ENCODE measurements around the gene PADI2.

PADI2 gene

DNA sequence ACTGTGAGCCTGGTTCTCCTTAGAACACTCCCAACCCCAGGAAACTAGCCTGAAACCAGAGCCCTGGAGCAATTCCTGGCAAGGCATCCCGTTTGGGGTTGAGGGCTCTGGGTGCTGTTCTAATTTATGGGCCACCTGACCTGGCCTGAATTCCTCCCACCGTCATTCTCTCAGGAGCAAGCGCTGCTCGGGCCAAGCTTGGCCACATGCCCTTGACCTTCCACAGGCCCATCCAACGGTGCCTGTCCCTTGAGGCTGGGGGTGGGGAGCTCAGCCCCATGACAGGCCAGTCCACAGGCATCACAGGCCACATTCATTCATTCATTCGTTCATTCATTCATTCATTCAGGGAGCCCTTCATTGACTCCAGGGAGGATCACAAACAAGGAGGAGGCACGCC is 5.3 kb downstream of the PADI2 start:
- Histone ChIP-seq H3K9me3 (ENCODE audit: control insufficient read depth, insufficient read depth, low read length) (no peaks in the 10 kb centered on the region), H3K4me1 (ENCODE audit: insufficient read depth, low read length) (no peaks in the 10 kb centered on the region; the same call in 1 of the 2 replicates)

GRCh38 chr1:17112496-17113236 is 6.6 kb downstream of the PADI2 start:
- Histone ChIP-seq H3K4me1 (ENCODE audit: insufficient read depth, low read length) (no peaks in the 10 kb centered on the region), H3K36me3 (ENCODE audit: insufficient read depth, low read length) (no peaks in the 10 kb centered on the region)

More for the DNA sequence above, 5.3 kb downstream of the PADI2 start:
- no peak overlapping the region for H3K9ac ChIP-seq (ENCODE audit: low read depth, low read length)
- H3K36me3 ChIP-seq (ENCODE audit: insufficient read depth, low read length) = no peaks in the 10 kb centered on the region

DNA sequence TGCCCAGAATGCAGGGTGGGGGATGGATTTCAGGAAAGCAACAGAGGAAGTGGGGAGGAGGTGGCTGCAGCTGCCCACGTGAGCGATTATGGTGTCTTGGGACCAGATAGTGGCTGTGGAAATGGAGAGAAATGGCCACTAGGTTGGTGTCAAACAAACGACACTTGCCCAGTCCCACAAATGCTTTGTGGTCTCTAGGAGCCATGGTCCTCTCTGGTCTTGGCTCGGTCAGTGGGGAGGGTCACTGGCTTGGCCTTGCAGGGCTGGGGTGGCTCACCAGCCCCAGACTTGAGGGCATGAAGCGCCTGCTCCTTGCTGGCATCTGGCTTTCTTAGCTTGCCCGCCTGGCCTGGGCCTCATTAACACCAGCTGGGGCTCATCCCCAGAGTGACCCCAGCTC is 7.2 kb downstream of the PADI2 start:
- Histone ChIP-seq H3K4me1 (ENCODE audit: insufficient read depth, low read length) (no peaks in the 10 kb centered on the region), H3K36me3 (ENCODE audit: insufficient read depth, low read length) (no peaks in the 10 kb centered on the region), H3K9ac (ENCODE audit: low read depth, low read length) (no peak overlapping the region), H3K9me3 (ENCODE audit: control insufficient read depth, insufficient read depth, low read length) (no peaks in the 10 kb centered on the region)

More at GRCh38 chr1:17112496-17113236, 6.6 kb downstream of the PADI2 start:
- H3K9ac ChIP-seq (ENCODE audit: low read depth, low read length) = no peak overlapping the region
- H3K9me3 ChIP-seq (ENCODE audit: control insufficient read depth, insufficient read depth, low read length) = no peaks in the 10 kb centered on the region

DNA sequence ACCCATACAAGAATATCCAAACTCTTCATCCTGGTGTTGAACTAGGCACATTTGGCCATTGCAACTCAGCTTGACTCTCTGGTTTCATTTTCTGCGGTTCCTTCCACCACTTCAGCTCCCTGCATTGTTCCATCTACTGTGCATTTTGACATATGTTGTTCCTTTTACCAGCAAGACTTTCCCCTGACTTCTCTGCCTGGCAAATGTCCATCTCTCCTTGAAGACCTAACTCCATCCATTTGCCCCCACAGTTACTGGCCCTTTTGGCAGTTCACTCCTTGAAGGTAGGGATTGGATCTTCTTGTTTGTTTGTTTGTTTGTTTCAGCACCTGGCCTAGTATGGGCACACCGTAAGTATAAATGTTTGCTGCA is 8.7 kb downstream of the PADI2 start:
- Histone ChIP-seq H3K9me3 (ENCODE audit: control insufficient read depth, insufficient read depth, low read length) (no peaks in the 10 kb centered on the region), H3K9ac (ENCODE audit: low read depth, low read length) (no peak overlapping the region), H3K4me1 (ENCODE audit: insufficient read depth, low read length) (peaks cover 5% of the 10 kb centered on the region; the same call in 1 of the 2 replicates), H3K36me3 (ENCODE audit: insufficient read depth, low read length) (no peaks in the 10 kb centered on the region)

DNA sequence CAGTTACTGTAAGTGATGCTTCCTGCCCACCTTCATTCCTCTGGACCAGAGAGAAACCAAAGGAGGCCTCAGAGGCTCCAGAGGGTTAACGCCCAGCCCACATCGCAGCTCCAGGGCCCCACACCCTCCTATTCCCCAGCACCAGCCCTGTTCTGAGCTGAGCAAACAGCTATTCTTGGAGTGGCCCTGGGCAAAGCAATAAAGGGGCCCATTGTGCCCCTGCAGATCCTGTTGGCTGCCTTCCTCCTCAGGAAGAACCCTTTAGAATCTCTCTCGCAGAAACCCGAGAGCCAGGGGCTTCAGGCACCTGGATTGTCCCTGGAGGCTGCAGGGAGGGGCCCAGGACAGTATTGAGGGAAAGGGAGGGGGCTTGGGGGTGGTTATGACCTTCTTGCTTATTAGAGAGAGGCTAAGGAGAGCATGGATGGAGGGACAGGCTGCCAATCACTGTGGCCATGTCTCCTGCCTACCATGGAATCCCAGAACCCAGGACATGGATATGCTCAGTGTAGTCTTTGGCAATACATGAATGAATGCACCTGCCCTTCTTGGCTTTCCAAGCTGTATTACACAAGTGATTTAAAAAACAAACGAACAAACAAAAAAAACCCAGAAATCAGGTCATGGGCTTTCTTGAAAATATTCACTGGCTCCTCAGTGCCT is 9.2 kb downstream of the PADI2 start:
- H3K36me3 ChIP-seq (ENCODE audit: insufficient read depth, low read length) = no peaks in the 10 kb centered on the region

GRCh38 chr1:17108786-17109185 is 10.5 kb downstream of the PADI2 start:
- Histone ChIP-seq H3K36me3 (ENCODE audit: insufficient read depth, low read length) (no peaks in the 10 kb centered on the region), H3K9me3 (ENCODE audit: control insufficient read depth, insufficient read depth, low read length) (no peaks in the 10 kb centered on the region), H3K4me1 (ENCODE audit: insufficient read depth, low read length) (peaks cover 5% of the 10 kb centered on the region; the same call in 1 of the 2 replicates), H3K9ac (ENCODE audit: low read depth, low read length) (no peak overlapping the region)

More for the DNA sequence above, 9.2 kb downstream of the PADI2 start:
- peaks cover 5% of the 10 kb centered on the region; the same call in 1 of the 2 replicates for H3K4me1 ChIP-seq (ENCODE audit: insufficient read depth, low read length)
- H3K9ac ChIP-seq (ENCODE audit: low read depth, low read length) = no peak overlapping the region
- no peaks in the 10 kb centered on the region for H3K9me3 ChIP-seq (ENCODE audit: control insufficient read depth, insufficient read depth, low read length)

GRCh38 chr1:17108360-17108759 is 10.9 kb downstream of the PADI2 start:
- Histone ChIP-seq H3K4me1 (ENCODE audit: insufficient read depth, low read length) (peaks cover 5% of the 10 kb centered on the region; the same call in 1 of the 2 replicates), H3K36me3 (ENCODE audit: insufficient read depth, low read length) (no peaks in the 10 kb centered on the region), H3K9ac (ENCODE audit: low read depth, low read length) (no peak overlapping the region), H3K9me3 (ENCODE audit: control insufficient read depth, insufficient read depth, low read length) (no peaks in the 10 kb centered on the region)

GRCh38 chr1:17104782-17105181 is 14.5 kb downstream of the PADI2 start:
- H3K4me1 ChIP-seq (ENCODE audit: insufficient read depth, low read length) = peaks cover 5% of the 10 kb centered on the region; the same call in 1 of the 2 replicates
- no peak overlapping the region for H3K9ac ChIP-seq (ENCODE audit: low read depth, low read length)
- no peaks in the 10 kb centered on the region for H3K9me3 ChIP-seq (ENCODE audit: control insufficient read depth, insufficient read depth, low read length)
- H3K36me3 ChIP-seq (ENCODE audit: insufficient read depth, low read length) = no peaks in the 10 kb centered on the region

GRCh38 chr1:17102232-17102631 is 17.0 kb downstream of the PADI2 start:
- Histone ChIP-seq H3K36me3 (ENCODE audit: insufficient read depth, low read length) (no peaks in the 10 kb centered on the region), H3K9ac (ENCODE audit: low read depth, low read length) (no peak overlapping the region), H3K9me3 (ENCODE audit: control insufficient read depth, insufficient read depth, low read length) (no peaks in the 10 kb centered on the region), H3K4me1 (ENCODE audit: insufficient read depth, low read length) (peaks cover 20% of the 10 kb centered on the region; the same call in 1 of the 2 replicates)

DNA sequence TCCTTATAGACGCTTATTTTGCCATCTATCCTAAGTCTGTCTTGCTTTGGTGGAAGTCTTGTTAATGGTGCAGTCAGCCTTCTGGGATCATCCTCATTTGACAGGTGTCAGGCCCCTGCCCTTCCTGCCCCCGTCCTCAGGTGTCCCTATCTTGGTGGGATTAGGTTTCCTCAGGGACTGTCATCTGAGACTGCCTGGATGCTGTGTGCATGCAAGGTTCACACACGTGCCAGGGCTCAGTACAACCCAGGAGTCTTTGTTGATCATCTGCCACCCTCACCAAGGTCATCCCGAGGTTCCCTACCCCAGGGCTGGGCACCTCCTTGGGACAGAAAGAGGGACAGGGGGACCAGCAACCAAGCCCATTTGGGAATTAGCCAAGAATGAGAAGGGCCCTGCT is 18.0 kb downstream of the PADI2 start:
- H3K9me3 ChIP-seq (ENCODE audit: control insufficient read depth, insufficient read depth, low read length) = no peaks in the 10 kb centered on the region
- H3K36me3 ChIP-seq (ENCODE audit: insufficient read depth, low read length) = no peaks in the 10 kb centered on the region
- H3K4me1 ChIP-seq (ENCODE audit: insufficient read depth, low read length) = peaks cover 20% of the 10 kb centered on the region; the same call in 1 of the 2 replicates
- no peak overlapping the region for H3K9ac ChIP-seq (ENCODE audit: low read depth, low read length)

GRCh38 chr1:17099616-17100340 is 19.5 kb downstream of the PADI2 start:
- Histone ChIP-seq H3K36me3 (ENCODE audit: insufficient read depth, low read length) (no peaks in the 10 kb centered on the region), H3K4me1 (ENCODE audit: insufficient read depth, low read length) (peaks cover 15% of the 10 kb centered on the region; the same call in 1 of the 2 replicates), H3K9me3 (ENCODE audit: control insufficient read depth, insufficient read depth, low read length) (no peaks in the 10 kb centered on the region), H3K9ac (ENCODE audit: low read depth, low read length) (no peak overlapping the region)

GRCh38 chr1:17098446-17099317 is 20.6 kb downstream of the PADI2 start:
- Histone ChIP-seq H3K9ac (ENCODE audit: low read depth, low read length) (no peak overlapping the region), H3K9me3 (ENCODE audit: control insufficient read depth, insufficient read depth, low read length) (no peaks in the 10 kb centered on the region), H3K36me3 (ENCODE audit: insufficient read depth, low read length) (no peaks in the 10 kb centered on the region), H3K4me1 (ENCODE audit: insufficient read depth, low read length) (peaks cover 15% of the 10 kb centered on the region; the same call in 1 of the 2 replicates)

DNA sequence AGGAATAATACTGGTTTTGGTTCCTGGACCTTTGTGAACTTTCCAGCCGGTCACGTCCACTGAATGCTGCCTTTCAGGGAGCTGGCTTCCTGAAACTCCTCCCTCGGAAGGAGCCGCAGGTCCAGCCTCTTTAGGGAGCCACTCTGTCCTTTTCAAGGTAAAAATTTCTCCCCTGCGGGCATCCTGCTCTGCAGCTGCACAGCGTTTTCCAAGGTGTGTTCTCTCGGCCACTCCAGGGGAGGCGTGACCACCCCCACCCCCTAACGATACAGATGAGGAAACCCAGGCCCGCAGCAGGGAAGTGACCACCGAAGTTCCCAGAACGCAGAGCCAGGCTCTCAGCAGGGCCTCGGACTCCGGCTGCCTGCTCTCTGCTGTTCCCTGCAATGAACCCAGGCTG is 21.5 kb downstream of the PADI2 start:
- peaks cover 15% of the 10 kb centered on the region; the same call in 1 of the 2 replicates for H3K4me1 ChIP-seq (ENCODE audit: insufficient read depth, low read length)
- no peaks in the 10 kb centered on the region for H3K36me3 ChIP-seq (ENCODE audit: insufficient read depth, low read length)
- no peak overlapping the region for H3K9ac ChIP-seq (ENCODE audit: low read depth, low read length)
- H3K9me3 ChIP-seq (ENCODE audit: control insufficient read depth, insufficient read depth, low read length) = no peaks in the 10 kb centered on the region

DNA sequence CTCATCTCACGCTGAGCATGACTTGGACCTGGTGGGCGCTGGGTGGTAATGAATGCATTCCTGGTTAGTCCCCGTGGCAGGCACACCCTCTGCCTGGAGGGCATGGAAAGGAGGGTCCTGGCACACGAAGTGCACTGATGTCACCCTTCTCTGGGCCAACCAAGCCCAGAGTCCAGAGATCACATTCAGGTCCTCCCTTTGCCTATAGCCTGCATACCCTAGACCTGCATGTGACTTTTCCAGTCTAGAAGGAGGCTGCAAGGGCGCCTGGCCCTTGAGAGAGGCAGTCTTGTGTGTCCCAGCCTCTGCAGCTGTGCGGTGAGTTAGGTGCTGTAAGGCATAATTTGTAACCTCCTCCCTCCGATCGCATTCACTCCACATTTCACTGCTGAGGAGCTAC is 22.1 kb downstream of the PADI2 start:
- H3K9ac ChIP-seq (ENCODE audit: low read depth, low read length) = no peak overlapping the region
- H3K36me3 ChIP-seq (ENCODE audit: insufficient read depth, low read length) = no peaks in the 10 kb centered on the region
- H3K9me3 ChIP-seq (ENCODE audit: control insufficient read depth, insufficient read depth, low read length) = no peaks in the 10 kb centered on the region
- peaks cover 15% of the 10 kb centered on the region; the same call in 1 of the 2 replicates for H3K4me1 ChIP-seq (ENCODE audit: insufficient read depth, low read length)

All from ES-I3 (cell line).